Tibial nerve (tissue), 4 donors: ENCODE results near the gene TRABD2A. TPM values are rescaled to one million over a fixed set of nuclear protein-coding genes. Genes with fewer than 3 reads are reported as not detected.

ENCODE experiments used
- DNase-seq, 2 donors: peaks; one replicate each; pipeline ENCODE4 v3.0.0-alpha.2; 2019; ENCODE audit warnings: low spot score in 2 of 2
- H3K27ac ChIP-seq, 4 donors: fragments of 200-600 bp; sonication (generic) in 3 of 4; one replicate each; pipeline ENCODE4 v1.5.1; 2017 to 2019; ENCODE audit warnings: mild to moderate bottlenecking in 1 of 4
- H3K27me3 ChIP-seq, 2 donors: fragments of 200-600 bp; sonication (generic) in 1 of 2; one replicate each; pipeline versions ENCODE4 v1.5.1 to v1.6.0; 2017 to 2019
- H3K36me3 ChIP-seq, 3 donors: fragments of 200-600 bp; sonication (generic); one replicate each; pipeline ENCODE4 v1.5.1; 2018 to 2019
- H3K4me1 ChIP-seq, 4 donors: fragments of 200-600 bp; sonication (generic) in 3 of 4; one replicate each; pipeline ENCODE4 v1.5.1; 2017 to 2019
- H3K4me3 ChIP-seq, 4 donors: fragments of 200-600 bp; sonication (generic) in 3 of 4; one replicate each; pipeline ENCODE4 v1.5.1; 2017 to 2019; ENCODE audit warnings: mild to moderate bottlenecking in 1 of 4, moderate library complexity in 1 of 4
- H3K9me3 ChIP-seq, 4 donors: fragments of 200-600 bp; sonication (generic) in 3 of 4; one replicate each; pipeline ENCODE4 v1.5.1; 2017 to 2019
- EP300 ChIP-seq, 2 donors: sonication (generic); formaldehyde crosslinking; IDR thresholded peaks; one replicate each; pipeline ENCODE4 v1.6.1; 2017; ENCODE audit warnings: antibody characterized with exemption in 2 of 2, mild to moderate bottlenecking in 1 of 2
- POLR2A ChIP-seq, 2 donors: fragments of 450-650 bp; IDR thresholded peaks; one replicate each; pipeline ENCODE4 v1.6.1; 2017; ENCODE audit warnings: antibody characterized with exemption in 2 of 2, mild to moderate bottlenecking in 2 of 2, moderate library complexity in 2 of 2
- WGBS, 2 donors: methylation state at CpG; one replicate each; pipeline ENCODE4 v1.1.5; 2018; 5-methylcytosine and 5-hydroxymethylcytosine counted together
- total RNA-seq, 4 donors: library from RNA; depleted of rRNA; stranded (reverse); fragments of >200 nt; gene quantifications; one replicate each; pipeline ENCODE4 v1.1.0, GENCODE V29; 2016
- TF ChIP-seq, protein P1 (sequence below), 5 experiments: fragments of 200-600 bp in 3 of 5; fragments of 450-650 bp in 2 of 5; sonication (generic) in 3 of 5; IDR thresholded peaks; one replicate each; pipeline ENCODE4 v1.5.1; 2016 to 2019; ENCODE audit warnings: antibody characterized with exemption in 5 of 5, mild to moderate bottlenecking in 3 of 5, moderate library complexity in 2 of 5

Gene TRABD2A
- total RNA-seq, 4 donors from 2014 or later = 0.98 to 6.3 (median 1.7) TPM; not detected in 1

DNA sequence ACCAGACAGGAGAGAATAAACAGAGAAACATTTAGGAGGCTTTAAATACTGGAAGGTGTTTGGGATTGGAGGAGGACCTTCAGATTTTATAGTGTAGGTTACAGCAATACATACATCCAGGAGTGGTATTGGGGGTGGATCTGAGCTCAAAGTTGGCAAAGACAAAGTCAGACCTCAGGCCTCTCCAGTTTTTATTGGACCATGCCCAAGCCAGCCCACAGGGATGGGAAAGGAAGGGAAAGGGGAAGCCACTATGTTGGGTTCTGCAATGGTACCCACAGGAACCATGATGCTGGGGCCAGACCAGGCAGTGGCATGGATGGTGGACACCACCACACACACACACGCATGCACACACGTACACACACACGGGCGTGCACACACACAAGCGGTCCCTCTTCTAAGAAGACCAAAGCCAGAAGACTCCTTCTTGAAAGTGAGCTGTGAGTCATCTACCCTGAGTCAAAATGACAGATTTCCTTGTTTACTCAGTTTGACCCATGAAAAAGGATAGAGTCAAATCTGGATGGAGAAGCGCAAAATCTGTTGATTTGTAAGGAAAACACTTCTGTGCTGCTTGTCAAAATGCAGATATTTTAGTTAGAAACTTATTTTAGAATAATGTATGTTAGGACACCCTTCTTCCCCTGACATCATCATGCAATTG is 87.9 kb downstream of the TRABD2A start:
- 90 to 96% methylated on average over 4 to 6 of the region's 6 CpGs for WGBS, 2 donors
- TF ChIP-seq, protein P1, sequence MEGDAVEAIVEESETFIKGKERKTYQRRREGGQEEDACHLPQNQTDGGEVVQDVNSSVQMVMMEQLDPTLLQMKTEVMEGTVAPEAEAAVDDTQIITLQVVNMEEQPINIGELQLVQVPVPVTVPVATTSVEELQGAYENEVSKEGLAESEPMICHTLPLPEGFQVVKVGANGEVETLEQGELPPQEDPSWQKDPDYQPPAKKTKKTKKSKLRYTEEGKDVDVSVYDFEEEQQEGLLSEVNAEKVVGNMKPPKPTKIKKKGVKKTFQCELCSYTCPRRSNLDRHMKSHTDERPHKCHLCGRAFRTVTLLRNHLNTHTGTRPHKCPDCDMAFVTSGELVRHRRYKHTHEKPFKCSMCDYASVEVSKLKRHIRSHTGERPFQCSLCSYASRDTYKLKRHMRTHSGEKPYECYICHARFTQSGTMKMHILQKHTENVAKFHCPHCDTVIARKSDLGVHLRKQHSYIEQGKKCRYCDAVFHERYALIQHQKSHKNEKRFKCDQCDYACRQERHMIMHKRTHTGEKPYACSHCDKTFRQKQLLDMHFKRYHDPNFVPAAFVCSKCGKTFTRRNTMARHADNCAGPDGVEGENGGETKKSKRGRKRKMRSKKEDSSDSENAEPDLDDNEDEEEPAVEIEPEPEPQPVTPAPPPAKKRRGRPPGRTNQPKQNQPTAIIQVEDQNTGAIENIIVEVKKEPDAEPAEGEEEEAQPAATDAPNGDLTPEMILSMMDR (IDR thresholded peaks at IDR 0.05) = no peak
- no peak for TF ChIP-seq POLR2A (IDR thresholded peaks at IDR 0.05)
- TF ChIP-seq EP300 (IDR thresholded peaks at IDR 0.05) = no peak

DNA sequence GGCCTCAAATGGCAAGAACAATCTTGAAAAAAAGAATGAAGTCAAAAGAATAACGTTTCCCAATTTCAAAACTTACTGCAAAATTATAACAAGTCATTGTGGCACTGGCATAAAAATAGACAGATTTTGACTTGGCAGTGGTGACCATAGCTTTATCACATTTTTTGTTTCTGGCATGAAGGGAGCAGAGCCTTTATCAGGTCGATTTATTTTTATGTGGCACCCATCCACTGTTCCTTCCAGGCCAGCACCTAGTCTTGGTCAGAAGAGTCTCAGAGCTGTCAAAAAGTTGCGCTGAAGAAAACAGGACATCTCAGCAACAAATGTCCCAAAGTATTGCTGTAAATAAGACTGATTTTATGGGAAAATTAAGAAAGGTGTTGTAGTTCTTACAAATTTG is 92.4 kb downstream of the TRABD2A start:
- Histone ChIP-seq H3K9me3 (no peaks in the 10 kb centered on the region), H3K36me3 (no peaks in the 10 kb centered on the region), H3K4me1 (no peaks in the 10 kb centered on the region), H3K27ac (no peak overlapping the region), H3K4me3 (no peak overlapping the region), H3K27me3 (no peaks in the 10 kb centered on the region)
- TF ChIP-seq EP300 (IDR thresholded peaks at IDR 0.05) (no peak), POLR2A (IDR thresholded peaks at IDR 0.05) (no peak)
- TF ChIP-seq, protein P1 (IDR thresholded peaks at IDR 0.05) = no peak
- WGBS, 2 donors = 75 to 81% methylated on average over 3 of the region's 3 CpGs
- no peak for DNase-seq

More for the DNA sequence above, 87.9 kb downstream of the TRABD2A start:
- no peaks in the 10 kb centered on the region for H3K4me1 ChIP-seq
- no peaks in the 10 kb centered on the region for H3K9me3 ChIP-seq
- H3K4me3 ChIP-seq = no peak overlapping the region
- no peak for DNase-seq
- no peak overlapping the region for H3K27ac ChIP-seq
- H3K27me3 ChIP-seq = no peaks in the 10 kb centered on the region
- H3K36me3 ChIP-seq = no peaks in the 10 kb centered on the region

DNA sequence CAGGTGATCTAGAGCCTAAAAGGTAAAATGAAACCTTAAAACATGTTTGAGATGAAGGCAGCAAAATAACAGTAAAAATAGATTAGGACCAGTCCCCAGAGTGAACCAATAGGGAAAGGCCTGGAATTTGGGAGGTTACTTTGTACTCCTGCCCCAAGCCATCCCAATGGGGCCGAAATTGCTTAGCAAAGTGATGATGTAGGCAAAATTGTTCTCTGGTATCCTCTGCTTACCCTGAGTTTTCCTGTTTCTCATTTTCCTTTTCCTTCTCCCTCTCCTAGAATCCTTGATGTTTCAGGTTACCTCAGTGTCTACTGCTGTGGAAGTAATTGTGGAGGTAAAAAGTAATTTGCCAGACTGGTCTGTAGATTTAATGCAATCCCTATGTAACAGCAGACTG is 92.9 kb downstream of the TRABD2A start:
- H3K36me3 ChIP-seq = no peaks in the 10 kb centered on the region
- H3K27me3 ChIP-seq = no peaks in the 10 kb centered on the region
- TF ChIP-seq POLR2A (IDR thresholded peaks at IDR 0.05) (no peak), EP300 (IDR thresholded peaks at IDR 0.05) (no peak)
- TF ChIP-seq, protein P1 (IDR thresholded peaks at IDR 0.05) = no peak
- no peak overlapping the region for H3K27ac ChIP-seq
- no peaks in the 10 kb centered on the region for H3K9me3 ChIP-seq
- no peak for DNase-seq
- no peak overlapping the region for H3K4me3 ChIP-seq
- WGBS, 2 donors = 59 to 90% methylated on average over 1 of the region's 1 CpG
- no peaks in the 10 kb centered on the region for H3K4me1 ChIP-seq

DNA sequence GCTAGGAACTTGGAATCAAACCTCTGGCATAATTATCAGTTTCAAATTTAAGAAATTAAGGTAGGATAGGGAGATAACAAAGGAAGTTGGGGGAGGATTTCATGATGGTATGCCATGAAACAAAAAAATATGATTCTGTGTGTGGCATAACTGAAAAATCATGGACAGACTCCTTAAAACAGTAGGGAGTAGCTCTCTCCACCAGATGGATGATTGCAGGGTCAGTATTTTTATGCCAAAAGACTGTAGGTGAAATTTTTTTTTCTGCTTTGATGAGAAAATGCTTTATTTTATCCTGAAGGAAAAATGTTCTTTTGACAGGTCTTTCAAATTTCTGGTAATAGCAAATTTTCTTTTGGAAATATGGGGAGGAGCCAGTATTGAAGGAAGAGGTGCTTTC is 94.3 kb downstream of the TRABD2A start:
- Histone ChIP-seq H3K4me3 (no peak overlapping the region), H3K27me3 (no peaks in the 10 kb centered on the region), H3K4me1 (peaks cover 0 to 11% (median 0%) of the 10 kb centered on the region in 4 donors), H3K27ac (no peak overlapping the region), H3K36me3 (peaks cover 0 to 6% (median 0%) of the 10 kb centered on the region in 3 donors), H3K9me3 (no peaks in the 10 kb centered on the region)
- no peak for TF ChIP-seq EP300 (IDR thresholded peaks at IDR 0.05)
- TF ChIP-seq, protein P1 (IDR thresholded peaks at IDR 0.05) = no peak
- DNase-seq = no peak

DNA sequence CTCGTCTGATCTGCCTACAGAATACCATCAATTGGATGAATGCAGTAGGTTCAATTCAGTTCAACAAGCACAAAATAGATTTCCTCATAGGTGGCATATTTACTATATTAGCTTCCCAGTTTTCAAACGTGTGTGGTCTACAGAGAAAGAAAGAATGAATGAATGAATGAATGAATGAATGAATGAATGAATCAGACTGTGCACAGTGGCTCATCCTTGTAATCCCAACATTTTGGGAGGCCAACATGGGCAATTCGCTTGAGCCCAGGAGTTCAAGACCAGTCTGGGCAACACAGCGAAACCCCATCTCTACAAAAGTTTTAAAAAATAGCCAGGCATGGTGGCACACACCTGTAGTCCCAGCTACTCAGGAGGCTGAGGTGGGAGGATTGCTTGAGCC is 94.9 kb downstream of the TRABD2A start:
- H3K4me1 ChIP-seq = peaks cover 0 to 13% (median 0%) of the 10 kb centered on the region in 4 donors
- 84 to 92% methylated on average over 4 of the region's 4 CpGs for WGBS, 2 donors
- TF ChIP-seq POLR2A (IDR thresholded peaks at IDR 0.05) (no peak), EP300 (IDR thresholded peaks at IDR 0.05) (no peak)
- TF ChIP-seq, protein P1 (IDR thresholded peaks at IDR 0.05) = no peak
- peaks cover 0 to 6% (median 0%) of the 10 kb centered on the region in 3 donors for H3K36me3 ChIP-seq
- no peaks in the 10 kb centered on the region for H3K9me3 ChIP-seq
- H3K27ac ChIP-seq = no peak overlapping the region
- H3K27me3 ChIP-seq = no peaks in the 10 kb centered on the region
- DNase-seq = no peak
- no peak overlapping the region for H3K4me3 ChIP-seq
